ENCODE measurements around the gene SLC29A3.
A peak's percentile ranks its signal among the peaks of the same experiment; 100 is the strongest.
"Not testable (repeated sequence)": the region's sequence is repeated elsewhere in the genome, so short reads cannot be mapped to it uniquely, and the experiment has no call there.

SLC29A3 gene

GRCh38 chr10:71349406-71349805 lies 30.3 kb downstream of the SLC29A3 start:
- DNase-seq = no peak

- DNase-seq = no peak
Measured at GRCh38 chr10:71351087-71351486, 32.0 kb downstream of the SLC29A3 start.

GRCh38 chr10:71351628-71352319 lies 32.7 kb downstream of the SLC29A3 start:
- DNase-seq = no peak

GRCh38 chr10:71353639-71354038 lies 34.6 kb downstream of the SLC29A3 start:
- no peak for DNase-seq

- DNase-seq = no peak
Measured at GRCh38 chr10:71354776-71355175, 35.7 kb downstream of the SLC29A3 start.

GRCh38 chr10:71355886-71356285 lies 36.8 kb downstream of the SLC29A3 start:
- DNase-seq = no peak

GRCh38 chr10:71357792-71358265 lies 38.8 kb downstream of the SLC29A3 start:
- DNase-seq = no peak

- DNase-seq = no peak
Measured at GRCh38 chr10:71358277-71358676, 39.2 kb downstream of the SLC29A3 start.

- DNase-seq = not testable (repeated sequence)
Measured at GRCh38 chr10:71358906-71359305, 39.8 kb downstream of the SLC29A3 start.

- peak; percentile 45 to 67 for DNase-seq
Measured at GRCh38 chr10:71359364-71360046, 40.4 kb downstream of the SLC29A3 start.

GRCh38 chr10:71360735-71361134 lies 41.7 kb downstream of the SLC29A3 start:
- no peak for DNase-seq

GRCh38 chr10:71361581-71361980 lies 42.5 kb downstream of the SLC29A3 start:
- DNase-seq = no peak

GRCh38 chr10:71362141-71362540 lies 43.1 kb downstream of the SLC29A3 start:
- no peak for DNase-seq

GRCh38 chr10:71363936-71364335 lies 44.9 kb downstream of the SLC29A3 start:
- DNase-seq = no peak

- no peak for DNase-seq
Measured at GRCh38 chr10:71365366-71365765, 46.3 kb downstream of the SLC29A3 start.

GRCh38 chr10:71366690-71367089 lies 47.6 kb downstream of the SLC29A3 start:
- no peak for DNase-seq

GRCh38 chr10:71367271-71367670 lies 48.2 kb downstream of the SLC29A3 start:
- DNase-seq = peak in 1 of 2 experiments; percentile 6

GRCh38 chr10:71368176-71368575 lies 49.1 kb downstream of the SLC29A3 start:
- no peak for DNase-seq

GRCh38 chr10:71368643-71369042 lies 49.6 kb downstream of the SLC29A3 start:
- DNase-seq = no peak

GRCh38 chr10:71369602-71370001 lies 50.5 kb downstream of the SLC29A3 start:
- DNase-seq = no peak

GRCh38 chr10:71370031-71370430 lies 51.0 kb downstream of the SLC29A3 start:
- DNase-seq = no peak

GRCh38 chr10:71371750-71372166 lies 52.7 kb downstream of the SLC29A3 start:
- DNase-seq = peak; percentile 67 to 71

- peak in 1 of 2 experiments; percentile 9 for DNase-seq
Measured at GRCh38 chr10:71372882-71373495, 53.9 kb downstream of the SLC29A3 start.

All from AML-193 (cell line).